Stimulated activated CD4-positive, alpha-beta T cell treated with anti-CD3 and anti-CD28 coated beads, Interleukin-4, amount 100 ng/mL, for 24 hours (primary cell): Measurements from ENCODE around the gene NECTIN1.
"Not testable (repeated sequence)": the region's sequence is repeated elsewhere in the genome, so short reads cannot be mapped to it uniquely, and the experiment has no call there.

Experiments
- DNase-seq: peaks from one replicate; pipeline ENCODE4 v3.0.0-alpha.2; 2020

Gene NECTIN1

GRCh38 chr11:119614222-119615002 lies 114.6 kb downstream of the NECTIN1 start:
- no peak for DNase-seq

- DNase-seq: no peak
These were observed 116.2 kb downstream of the NECTIN1 start for GRCh38 chr11:119612814-119613213.

GRCh38 chr11:119610836-119611426 lies 118.1 kb downstream of the NECTIN1 start:
- DNase-seq: no peak

- no peak for DNase-seq
These were observed 120.2 kb downstream of the NECTIN1 start for GRCh38 chr11:119608781-119609180.

- DNase-seq: no peak
These were observed 120.8 kb downstream of the NECTIN1 start for GRCh38 chr11:119608201-119608600.

GRCh38 chr11:119607726-119608125 lies 121.3 kb downstream of the NECTIN1 start:
- no peak for DNase-seq

- no peak for DNase-seq
These were observed 123.8 kb downstream of the NECTIN1 start for GRCh38 chr11:119605137-119605665.

GRCh38 chr11:119602745-119603373 lies 126.1 kb downstream of the NECTIN1 start:
- no peak for DNase-seq

- no peak for DNase-seq
These were observed 129.0 kb downstream of the NECTIN1 start for GRCh38 chr11:119599864-119600541.

- DNase-seq: not testable (repeated sequence)
These were observed 133.1 kb downstream of the NECTIN1 start for GRCh38 chr11:119595941-119596340.

GRCh38 chr11:119594639-119595249 lies 134.3 kb downstream of the NECTIN1 start:
- DNase-seq: no peak

GRCh38 chr11:119593346-119593745 lies 135.7 kb downstream of the NECTIN1 start:
- DNase-seq: no peak

GRCh38 chr11:119592642-119593041 lies 136.4 kb downstream of the NECTIN1 start:
- no peak for DNase-seq

- no peak for DNase-seq
These were observed 137.1 kb downstream of the NECTIN1 start for GRCh38 chr11:119591836-119592310.

- DNase-seq: no peak
These were observed 138.2 kb downstream of the NECTIN1 start for GRCh38 chr11:119590651-119591351.

GRCh38 chr11:119589001-119589400 lies 140.0 kb downstream of the NECTIN1 start:
- no peak for DNase-seq
